Neural cell (in vitro differentiated cells): Measurements from ENCODE around the gene FBRSL1.

Source experiments
- CTCF ChIP-seq: fragments of 450-650 bp; IDR thresholded peaks from 2 replicates; pipeline ENCODE4 v1.5.1; 2014; ENCODE audit warnings: antibody characterized with exemption, mild to moderate bottlenecking, moderate library complexity; ENCODE audit not compliant: poor library complexity, severe bottlenecking
- EP300 ChIP-seq: fragments of 450-650 bp; conservative IDR thresholded peaks from 2 replicates; pipeline ENCODE4 v1.6.1; 2014; ENCODE audit warnings: antibody characterized with exemption, mild to moderate bottlenecking, moderate library complexity; ENCODE audit not compliant: poor library complexity, severe bottlenecking
- EZH2 ChIP-seq: fragments of 200-600, 300-800 bp; shearing (Covaris generic), sonication (generic); IDR thresholded peaks from 2 replicates; pipeline ENCODE4 v1.6.1; 2014; ENCODE audit warnings: antibody characterized with exemption, low read length, borderline replicate concordance, mild to moderate bottlenecking; ENCODE audit not compliant: insufficient read depth, poor library complexity, severe bottlenecking
- MXI1 ChIP-seq: fragments of 450-650 bp; conservative IDR thresholded peaks from 2 replicates; pipeline ENCODE4 v1.6.1; 2014; ENCODE audit warnings: antibody characterized with exemption, mild to moderate bottlenecking; ENCODE audit not compliant: poor library complexity, severe bottlenecking
- POLR2AphosphoS5 ChIP-seq: IDR thresholded peaks from 2 replicates; pipeline ENCODE4 v1.6.1; 2012
- RAD21 ChIP-seq: fragments of 450-650 bp; conservative IDR thresholded peaks from 2 replicates; pipeline ENCODE4 v1.6.1; 2014; ENCODE audit warnings: antibody characterized with exemption, mild to moderate bottlenecking, moderate library complexity
- REST ChIP-seq: IDR thresholded peaks from 2 replicates; pipeline ENCODE4 v1.6.1; 2012; ENCODE audit warnings: borderline replicate concordance
- TAF1 ChIP-seq: IDR thresholded peaks from 2 replicates; pipeline ENCODE4 v1.6.1; 2012; ENCODE audit warnings: low read depth

GRCh38 chr12:132458441-132458840 is 31.5 kb upstream of the FBRSL1 start:
- TF ChIP-seq POLR2AphosphoS5 (no peak), CTCF (no peak), EP300 (no peak), TAF1 (no peak), EZH2 (no peak), RAD21 (no peak), MXI1 (no peak), REST (no peak)
